HepG2 (cell line): ENCODE results near the gene PIGK. TPM values are rescaled to one million over a fixed set of nuclear protein-coding genes. Genes with fewer than 3 reads are reported as not detected.
A peak's percentile ranks its signal among the peaks of the same experiment; 100 is the strongest.

Experiments used
- ATAC-seq: fragments of 200-7000 bp; cut with Tn5 transposase; 3 replicates; pipeline ENCODE4 v1.9.1; 2020; ENCODE audit warnings: mild to moderate bottlenecking, moderate library complexity
- Bru-seq: library from RNA; stranded (reverse); fragments of 400-500 nt; gene quantifications from one replicate; lab custom pipeline; 2021; lab: Mats Ljungman, UMichigan
- BruChase-seq, 2 experiments: library from RNA; stranded (reverse); fragments of 400-500 nt; gene quantifications; one replicate each; lab custom pipeline; 2021; lab: Mats Ljungman, UMichigan
- BruUV-seq: library from RNA; stranded (reverse); fragments of 400-500 nt; replicated peaks from 2 replicates; lab custom pipeline; 2021; lab: Mats Ljungman, UMichigan
- CTCF ChIA-PET: fragments of 300-600 bp; formaldehyde crosslinking; extraction: SDS; loops from one replicate; lab custom pipeline; 2021; ENCODE audit warnings: low total read pairs, inconsistent platforms, low intra/inter-chr PET ratio; lab: Yijun Ruan, JAX
- POLR2A ChIA-PET: fragments of 350-600 bp; sonication (Branson Sonifier 250); formaldehyde crosslinking; loops from one replicate; lab custom pipeline; 2020; ENCODE audit warnings: antibody characterized with exemption, inconsistent platforms; lab: Yijun Ruan, JAX
- DNase-seq: peaks from one replicate; pipeline ENCODE4 v3.0.0-alpha.2; 2015; ENCODE audit warnings: low spot score
- FAIRE-seq: peaks from 3 replicates; lab custom pipeline; 2011; peaks lifted over from hg19 to GRCh38; lab: Jason Lieb, UNC
- H2AFZ ChIP-seq: one replicate; pipeline ENCODE4 v1.6.1; 2011; ENCODE audit warnings: low read length, inconsistent platforms
- H3K27ac ChIP-seq: fragments of 300-600 bp; 3 replicates; pipeline ENCODE4 v1.8.0; 2011; ENCODE audit warnings: mixed run types, mild to moderate bottlenecking, mixed read lengths, low read length, inconsistent platforms; ENCODE audit not compliant: insufficient read depth; ENCODE audit errors: extremely low read length
- H3K27me3 ChIP-seq, 2 experiments: fragments of 200-600 bp in 1 of 2; 2 replicates in 1 of 2; 3 replicates in 1 of 2; pipeline versions ENCODE4 v1.6.0 to v1.8.0; 2011; ENCODE audit warnings: low read length in 2 of 2, mild to moderate bottlenecking in 2 of 2, moderate library complexity in 2 of 2, inconsistent platforms in 1 of 2; ENCODE audit not compliant: insufficient read depth in 2 of 2, control insufficient read depth in 1 of 2
- H3K36me3 ChIP-seq, 2 experiments: fragments of 200-600 bp in 1 of 2; replicated peaks in 1 of 2; 2 replicates in 1 of 2; 3 replicates in 1 of 2; pipeline versions ENCODE4 v1.5.1 to v1.8.0; 2011; ENCODE audit warnings: low read length in 2 of 2, inconsistent platforms in 1 of 2; ENCODE audit not compliant: insufficient read depth in 2 of 2, control insufficient read depth in 1 of 2
- H3K4me1 ChIP-seq: 2 replicates; pipeline ENCODE4 v1.5.1; 2012; ENCODE audit warnings: low read length, inconsistent platforms; ENCODE audit not compliant: insufficient read depth
- H3K4me2 ChIP-seq: 2 replicates; pipeline ENCODE4 v1.6.0; 2011; ENCODE audit warnings: low read depth, low read length, inconsistent platforms
- H3K4me3 ChIP-seq, 3 experiments: fragments of 200-600 bp in 1 of 3; sonication (generic), shearing (Covaris generic) in 1 of 3; replicated peaks in 1 of 3; 2 replicates each; pipeline ENCODE4 v1.5.1; 2011 to 2016; ENCODE audit warnings: low read length in 3 of 3, inconsistent platforms in 2 of 3, low read depth in 2 of 3, mild to moderate bottlenecking in 2 of 3, control low read depth in 1 of 3, mixed read lengths in 1 of 3; ENCODE audit not compliant: insufficient read depth in 1 of 3
- H3K79me2 ChIP-seq: one replicate; pipeline ENCODE4 v1.6.1; 2011; ENCODE audit warnings: low read length, inconsistent platforms; ENCODE audit not compliant: insufficient read depth
- H3K9ac ChIP-seq: 2 replicates; pipeline ENCODE4 v1.6.0; 2011; ENCODE audit warnings: mild to moderate bottlenecking, low read depth, low read length, inconsistent platforms; ENCODE audit not compliant: insufficient read depth
- H3K9me3 ChIP-seq: 2 replicates; pipeline ENCODE4 v1.5.1; 2012; ENCODE audit warnings: mild to moderate bottlenecking, low read length
- H4K20me1 ChIP-seq: 2 replicates; pipeline ENCODE4 v1.6.0; 2011; ENCODE audit warnings: inconsistent platforms, mild to moderate bottlenecking, low read length, moderate library complexity; ENCODE audit not compliant: insufficient read depth
- BRD4 ChIP-seq: sonication (generic); formaldehyde crosslinking; IDR thresholded peaks from 2 replicates; pipeline ENCODE4 v1.4.0; 2020; ENCODE audit warnings: missing genetic modification reagents
- FOXK1 ChIP-seq: sonication (generic); formaldehyde crosslinking; IDR thresholded peaks from 2 replicates; pipeline ENCODE4 v1.4.0; 2020; ENCODE audit warnings: low read depth, missing genetic modification reagents, borderline replicate concordance
- GATAD1 ChIP-seq: IDR thresholded peaks from 2 replicates; pipeline ENCODE4 v1.6.1; 2016; ENCODE audit warnings: missing genetic modification reagents, missing compliant biosample characterization
- HOXA7 ChIP-seq: sonication (generic); formaldehyde crosslinking; IDR thresholded peaks from 2 replicates; pipeline ENCODE4 v1.8.1; 2022; ENCODE audit warnings: mild to moderate bottlenecking, missing genetic modification reagents, moderate library complexity
- ISL2 ChIP-seq: sonication (generic); formaldehyde crosslinking; IDR thresholded peaks from 2 replicates; pipeline ENCODE4 v1.5.0; 2020; ENCODE audit warnings: missing genetic modification reagents
- MAF1 ChIP-seq: sonication (generic); formaldehyde crosslinking; IDR thresholded peaks from 2 replicates; pipeline ENCODE4 v1.5.0; 2020; ENCODE audit warnings: missing genetic modification reagents, borderline replicate concordance
- MYC ChIP-seq: sonication (generic); formaldehyde crosslinking; IDR thresholded peaks from 2 replicates; pipeline ENCODE4 v1.9.0; 2021; ENCODE audit warnings: missing genetic modification reagents, borderline replicate concordance
- NRL ChIP-seq: sonication (generic); formaldehyde crosslinking; IDR thresholded peaks from 2 replicates; pipeline ENCODE4 v1.5.0; 2020; ENCODE audit warnings: missing genetic modification reagents, mild to moderate bottlenecking, moderate library complexity, borderline replicate concordance
- THAP11 ChIP-seq: IDR thresholded peaks from 2 replicates; pipeline ENCODE4 v1.6.1; 2016; ENCODE audit warnings: missing biosample characterization, missing genetic modification reagents
- ZBTB7A ChIP-seq: sonication (generic); formaldehyde crosslinking; IDR thresholded peaks from 2 replicates; pipeline ENCODE4 v1.8.0; 2022; ENCODE audit warnings: mild to moderate bottlenecking, missing genetic modification reagents
- ZMYM4 ChIP-seq: sonication (generic); formaldehyde crosslinking; IDR thresholded peaks from 2 replicates; pipeline ENCODE4 v1.8.1; 2023; ENCODE audit warnings: mild to moderate bottlenecking, missing genetic modification reagents
- ZNF331 ChIP-seq: sonication (generic); formaldehyde crosslinking; IDR thresholded peaks from 2 replicates; pipeline ENCODE4 v1.4.0; 2020; ENCODE audit warnings: missing genetic modification reagents
- ZNF557 ChIP-seq: sonication (generic); formaldehyde crosslinking; IDR thresholded peaks from 2 replicates; pipeline ENCODE4 v1.4.0; 2020; ENCODE audit warnings: missing genetic modification reagents
- ZNF564 ChIP-seq: sonication (generic); formaldehyde crosslinking; IDR thresholded peaks from 2 replicates; pipeline ENCODE4 v1.8.1; 2023; ENCODE audit warnings: mild to moderate bottlenecking, missing genetic modification reagents
- ZNF614 ChIP-seq: IDR thresholded peaks from 2 replicates; pipeline ENCODE4 v1.6.1; 2018; ENCODE audit warnings: missing biosample characterization, missing genetic modification reagents, inconsistent platforms, borderline replicate concordance
- ZNF670 ChIP-seq: sonication (generic); formaldehyde crosslinking; IDR thresholded peaks from 2 replicates; pipeline ENCODE4 v1.8.0; 2022; ENCODE audit warnings: mild to moderate bottlenecking, missing genetic modification reagents, borderline replicate concordance
- ZNF724P ChIP-seq: sonication (generic); formaldehyde crosslinking; IDR thresholded peaks from 2 replicates; pipeline ENCODE4 v1.8.0; 2022; ENCODE audit warnings: missing genetic modification reagents, borderline replicate concordance
- WGBS: methylation state at CpG from one replicate; pipeline ENCODE4 v1.1.6; 2017; ENCODE audit warnings: low lambda C conversion rate; 5-methylcytosine and 5-hydroxymethylcytosine counted together
- in situ Hi-C: cut with HindIII; loops from 2 replicates; pipeline ENCODE4 v1.10.0; 2017; ENCODE audit warnings: low pct_unique_long_range_greater_than_20kb; ENCODE audit not compliant: extremely low pct_ligation_motif_present
- intact Hi-C: fragments of 100-400 bp; cut with micrococcal nuclease; formaldehyde crosslinking; loops from one replicate; pipeline ENCODE4 v1.10.0; 2022; ENCODE audit not compliant: unreplicated experiment
- long read RNA-seq, 2 experiments: library from RNA in 1 of 2; library from polyadenylated mRNA in 1 of 2; stranded (forward) in 1 of 2; unstranded in 1 of 2; transcript quantifications; one replicate each; pipeline ENCODE4 v2.0.0, GENCODE V29; 2019 to 2022
- polyA minus RNA-seq, 3 experiments: library from RNA; depleted of rRNA, polyadenylated mRNA; stranded (reverse); fragments of >200 nt; gene quantifications; 2 replicates each; pipeline ENCODE4 v1.2.3, GENCODE V29; 2011; ENCODE audit warnings: low replicate concordance in 1 of 3
- polyA plus RNA-seq, 8 experiments: library from polyadenylated mRNA; depleted of rRNA in 3 of 8; stranded (reverse) in 7 of 8; unstranded in 1 of 8; fragments of >200 nt; fragmentation: Illumina TruSeq in 4 of 8; extraction: Trizol in 4 of 8; gene quantifications; 2 replicates each; pipeline versions ENCODE4 v1.2.1 to v1.2.3, GENCODE V29; 2011 to 2016; ENCODE audit warnings: low read depth in 4 of 8, missing spikeins in 1 of 8, mixed read lengths in 1 of 8; ENCODE audit not compliant: insufficient read depth in 1 of 8
- total RNA-seq, 5 experiments: library from RNA; depleted of rRNA; stranded (reverse); fragments of >200 nt; fragmentation: Illumina TruSeq; extraction: Trizol; gene quantifications; 2 replicates each; pipeline ENCODE4 v1.2.3, GENCODE V29; 2016; ENCODE audit warnings: low read depth in 1 of 5
- TF ChIP-seq, protein P1 (sequence below): IDR thresholded peaks from 2 replicates; pipeline ENCODE4 v1.6.1; 2016; ENCODE audit warnings: missing genetic modification reagents, missing compliant biosample characterization

PIGK gene
- total RNA-seq (2016; rRNA removed; fragmentation: Illumina TruSeq; extraction: Trizol) (23.7 and 38.5 TPM in 2 replicates), polyA plus RNA-seq (2011; rRNA removed) (9.7 and 14.7 TPM in 2 replicates), polyA minus RNA-seq (2011; rRNA and poly(A)+ RNA removed; ENCODE audit: low replicate concordance) (13.6 and 15.1 TPM in 2 replicates), Bru-seq, nascent RNA (percentile 45 among the genes with signal in this experiment), BruChase-seq, experiment 1, labeled RNA remaining after a 6-hour chase (percentile 45 among the genes with signal in this experiment), BruChase-seq, experiment 2, labeled RNA remaining after a 2-hour chase (percentile 45 among the genes with signal in this experiment)
- 4.1 and 4.5 TPM in 2 replicates for total RNA-seq (2016; cell fraction: cytosol; rRNA removed; fragmentation: Illumina TruSeq; extraction: Trizol; ENCODE audit: low read depth)
- 22.5 and 37.7 TPM in 2 replicates for total RNA-seq (2016; cell fraction: insoluble cytoplasmic fraction; rRNA removed; fragmentation: Illumina TruSeq; extraction: Trizol)
- total RNA-seq (2016; cell fraction: membrane; rRNA removed; fragmentation: Illumina TruSeq; extraction: Trizol) = 5.2 and 7.3 TPM in 2 replicates
- 29.6 and 33.3 TPM in 2 replicates for total RNA-seq (2016; cell fraction: nucleus; rRNA removed; fragmentation: Illumina TruSeq; extraction: Trizol)
- polyA plus RNA-seq (2011; cell fraction: cytosol; rRNA removed) = 7.3 and 9.0 TPM in 2 replicates
- 1.7 and 2.8 TPM in 2 replicates for polyA plus RNA-seq (2011; cell fraction: nucleus; rRNA removed)
- 13.6 and 18.9 TPM in 2 replicates for polyA plus RNA-seq (2012)
- polyA plus RNA-seq (2016; cell fraction: cytosol; fragmentation: Illumina TruSeq; extraction: Trizol; ENCODE audit: low read depth) = 1.3 and 1.6 TPM in 2 replicates
- 18.6 and 19.0 TPM in 2 replicates for polyA plus RNA-seq (2016; cell fraction: insoluble cytoplasmic fraction; fragmentation: Illumina TruSeq; extraction: Trizol; ENCODE audit: low read depth)
- polyA plus RNA-seq (2016; cell fraction: membrane; fragmentation: Illumina TruSeq; extraction: Trizol; ENCODE audit: low read depth) = 1.9 and 3.0 TPM in 2 replicates
- 29.3 and 33.8 TPM in 2 replicates for polyA plus RNA-seq (2016; cell fraction: nucleus; fragmentation: Illumina TruSeq; extraction: Trizol; ENCODE audit: insufficient read depth, low read depth)
- 20.0 and 25.9 TPM in 2 replicates for polyA minus RNA-seq (2011; cell fraction: cytosol; rRNA and poly(A)+ RNA removed)
- 11.1 and 11.3 TPM in 2 replicates for polyA minus RNA-seq (2011; cell fraction: nucleus; rRNA and poly(A)+ RNA removed)
- long read RNA-seq, experiment 1, full-length matches to known transcripts = 19 of 20 reads
- long read RNA-seq, experiment 1, partial matches to known transcripts = 0 of 20 reads
- long read RNA-seq, experiment 1, other reads (novel, unspliced or antisense) = 1 of 20 reads
- long read RNA-seq, experiment 2, full-length matches to known transcripts = 5 of 26 reads
- long read RNA-seq, experiment 2, partial matches to known transcripts = 1 of 26 reads
- long read RNA-seq, experiment 2, other reads (novel, unspliced or antisense) = 20 of 26 reads

DNA sequence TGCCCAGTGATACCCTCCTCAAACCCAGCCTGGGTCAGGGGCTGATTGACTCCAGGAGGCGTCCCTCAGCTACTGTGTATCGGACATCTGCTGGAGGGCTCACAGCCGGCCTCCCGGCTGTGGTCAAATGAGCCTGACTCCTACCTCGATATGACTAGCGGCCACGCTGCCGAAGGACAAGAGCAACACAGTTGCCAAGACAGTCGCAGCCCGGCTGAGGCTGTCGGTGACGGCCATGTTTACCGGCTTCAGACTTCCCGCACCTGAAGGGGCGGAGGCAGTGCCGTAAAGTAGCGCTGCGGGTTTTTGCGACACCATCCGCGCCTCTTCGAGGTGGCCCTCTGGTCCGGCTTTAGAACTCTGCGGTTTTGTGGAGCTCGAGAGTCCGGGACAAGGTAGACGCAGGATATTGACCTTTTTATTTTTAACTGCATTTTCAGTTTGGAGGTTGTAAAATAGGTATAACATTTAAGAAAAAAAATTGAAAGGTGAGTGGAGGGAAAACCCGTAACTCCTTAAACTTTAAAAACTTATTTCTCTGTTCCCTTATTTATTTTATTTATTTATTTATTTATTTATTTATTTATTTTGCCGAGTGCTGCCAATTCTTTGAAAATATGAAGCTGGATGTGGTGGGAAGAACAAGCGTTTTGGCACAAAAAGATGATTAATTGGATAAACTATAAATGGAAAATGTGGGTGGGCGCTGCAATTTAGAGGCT is at the start of gene PIGK:
Gene PIGK, minus strand, starts transcription at position 265 of the 722 bp plus-strand sequence. Its CDS starts 28 bp downstream, at position 237.
- no peaks in the 10 kb centered on the region for H3K36me3 ChIP-seq
- ATAC-seq (peak; percentile 95), FAIRE-seq (peak; percentile 72), DNase-seq (peak; percentile 81)
- H3K9me3 ChIP-seq = no peaks in the 10 kb centered on the region
- no peaks in the 10 kb centered on the region for H4K20me1 ChIP-seq
- in situ Hi-C loops (no loop called here), intact Hi-C loops (loop anchor here (10.0 kb wide), 1 partner anchor 95 kb away; no protein-coding TSS in a partner anchor)
- H2AFZ ChIP-seq = peak within 1 kb of the TSS; percentile 99
- 1% methylated on average over 26 of the region's 31 CpGs for WGBS
- peak within 1 kb of the TSS; percentile 81 to 99 (median 98) for H3K4me3 ChIP-seq
- peak within 1 kb of the TSS; percentile 70 for H3K27ac ChIP-seq
- POLR2A ChIA-PET = interaction anchor here (0.8 kb wide), 1 partner anchor 464 kb away, joined by 4 read pairs; the partner anchor contains the start of gene ZZZ3
- H3K9ac ChIP-seq = peak within 1 kb of the TSS; percentile 86
- 0 out of 2 replicates have a peak, but pooled peaks cover 4% of the 10 kb centered on the region for H3K4me1 ChIP-seq
- H3K27me3 ChIP-seq = no peaks in the 10 kb centered on the region; a peak in 1 of 5 replicates
- H3K79me2 ChIP-seq = no peaks in the 10 kb centered on the region
- CTCF ChIA-PET = no interaction called here
- peak within 1 kb of the TSS; percentile 78 for H3K4me2 ChIP-seq
- BruUV-seq = no TSS peak
- TF ChIP-seq ZNF564 (CRISPR knock-in tag) (0 out of 2 replicates have a peak, but pooled peaks have one; percentile 39), HOXA7 (CRISPR knock-in tag) (no peak), ZNF614 (CRISPR knock-in tag) (peak; percentile 38; the same call in 1 of the 2 replicates), THAP11 (CRISPR knock-in tag) (peak; percentile 85), ZNF331 (peak; percentile 63; the same call in 1 of the 2 replicates), NRL (CRISPR knock-in tag) (peak; percentile 40; the same call in 1 of the 2 replicates), ZNF724P (CRISPR knock-in tag) (0 out of 2 replicates have a peak, but pooled peaks have one; percentile 36), FOXK1 (CRISPR knock-in tag) (peak; percentile 95; the same call in 1 of the 2 replicates), ZNF557 (CRISPR knock-in tag) (0 out of 2 replicates have a peak, but pooled peaks have one; percentile 58), ZBTB7A (peak; percentile 37; the same call in 1 of the 2 replicates), ISL2 (0 out of 2 replicates have a peak, but pooled peaks have one; percentile 19), MYC (peak; percentile 67; the same call in 1 of the 2 replicates), ZMYM4 (peak; percentile 95), MAF1 (CRISPR knock-in tag) (no peak), BRD4 (CRISPR knock-in tag) (0 out of 2 replicates have a peak, but pooled peaks have one; percentile 70), ZNF670 (CRISPR knock-in tag) (0 out of 2 replicates have a peak, but pooled peaks have one; percentile 34), GATAD1 (CRISPR knock-in tag) (peak; percentile 97)
- TF ChIP-seq, protein P1, sequence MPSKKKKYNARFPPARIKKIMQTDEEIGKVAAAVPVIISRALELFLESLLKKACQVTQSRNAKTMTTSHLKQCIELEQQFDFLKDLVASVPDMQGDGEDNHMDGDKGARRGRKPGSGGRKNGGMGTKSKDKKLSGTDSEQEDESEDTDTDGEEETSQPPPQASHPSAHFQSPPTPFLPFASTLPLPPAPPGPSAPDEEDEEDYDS (CRISPR knock-in tag) = peak; percentile 51; the same call in 1 of the 2 replicates
